ENCODE measurements around the gene MIPEP. TPM values are rescaled to one million over a fixed set of nuclear protein-coding genes. Genes with fewer than 3 reads are reported as not detected.

MIPEP gene
- total and polyA plus RNA-seq, 4 donors, result 3.6 to 9.1 (median 6.5) TPM

- H3K36me3 ChIP-seq (ENCODE audit: control insufficient read depth in 1 of 2, insufficient read depth in 2 of 2, low read length in 1 of 2), result no peaks in the 10 kb centered on the region
- no peaks in the 10 kb centered on the region for H3K27me3 ChIP-seq (ENCODE audit: control insufficient read depth in 1 of 2, insufficient read depth in 2 of 2, low read length in 1 of 2)
- H3K4me1 ChIP-seq (ENCODE audit: control insufficient read depth in 1 of 2, insufficient read depth in 2 of 2, low read length in 2 of 2), result no peaks in the 10 kb centered on the region
- intact Hi-C loops (cut with DNase I), result no loop called here
- DNase-seq, result no peak
- H3K27ac ChIP-seq (ENCODE audit: low read depth in 1 of 2, low read length in 2 of 2), result no peak overlapping the region
- no peaks in the 10 kb centered on the region for H3K9me3 ChIP-seq (ENCODE audit: control insufficient read depth, low read length)
- no peak overlapping the region for H3K4me3 ChIP-seq (ENCODE audit: low read length in 2 of 2)
- no peak for ATAC-seq (ENCODE audit: low FRiP score)
- WGBS, 2 donors, result 84 to 89% methylated on average over 5 of the region's 5 CpGs
Observed at GRCh38 chr13:23696610-23697009, 192.6 kb downstream of the MIPEP start.

- DNase-seq (peak in 1 of 2 donors; percentile 63), ATAC-seq (ENCODE audit: low FRiP score) (peak; percentile 51)
- H3K4me1 ChIP-seq (ENCODE audit: control insufficient read depth in 1 of 2, insufficient read depth in 2 of 2, low read length in 2 of 2), result no peaks in the 10 kb centered on the region
- no peaks in the 10 kb centered on the region for H3K9me3 ChIP-seq (ENCODE audit: control insufficient read depth, low read length)
- WGBS, 2 donors, result 44 to 51% methylated on average over 46 of the region's 46 CpGs
- intact Hi-C loops (cut with DNase I), result no loop called here
- no peak overlapping the region for H3K4me3 ChIP-seq (ENCODE audit: low read length in 2 of 2)
- no peak overlapping the region for H3K27ac ChIP-seq (ENCODE audit: low read depth in 1 of 2, low read length in 2 of 2)
- no peaks in the 10 kb centered on the region for H3K27me3 ChIP-seq (ENCODE audit: control insufficient read depth in 1 of 2, insufficient read depth in 2 of 2, low read length in 1 of 2)
- H3K36me3 ChIP-seq (ENCODE audit: control insufficient read depth in 1 of 2, insufficient read depth in 2 of 2, low read length in 1 of 2), result no peaks in the 10 kb centered on the region
Observed at GRCh38 chr13:23695711-23696464, 193.3 kb downstream of the MIPEP start.

DNA sequence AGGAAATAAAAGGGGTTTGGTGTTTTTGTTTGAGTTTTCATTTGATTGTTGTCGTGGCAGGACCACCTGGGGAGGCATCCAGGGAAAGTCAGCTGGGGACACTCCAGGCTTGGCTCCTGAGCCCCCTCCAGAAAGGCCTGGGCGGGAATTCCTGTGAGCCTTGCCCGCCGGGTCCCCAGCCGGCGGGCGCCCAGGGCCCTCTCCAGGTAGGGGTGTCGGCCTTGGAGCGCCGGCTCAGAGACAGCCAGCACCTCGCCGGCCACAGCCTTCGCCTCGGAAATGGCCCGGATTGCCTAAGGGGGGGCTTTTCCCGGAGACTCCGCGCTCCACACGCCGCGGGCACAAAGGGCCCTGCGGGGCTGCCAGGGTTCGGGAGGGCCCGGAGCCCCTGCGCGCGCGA, 194.0 kb downstream of the MIPEP start:
- H3K4me1 ChIP-seq (ENCODE audit: control insufficient read depth in 1 of 2, insufficient read depth in 2 of 2, low read length in 2 of 2), result no peaks in the 10 kb centered on the region
- no peaks in the 10 kb centered on the region for H3K9me3 ChIP-seq (ENCODE audit: control insufficient read depth, low read length)
- no peaks in the 10 kb centered on the region for H3K36me3 ChIP-seq (ENCODE audit: control insufficient read depth in 1 of 2, insufficient read depth in 2 of 2, low read length in 1 of 2)
- H3K4me3 ChIP-seq (ENCODE audit: low read length in 2 of 2), result no peak overlapping the region
- H3K27ac ChIP-seq (ENCODE audit: low read depth in 1 of 2, low read length in 2 of 2), result no peak overlapping the region
- no peak for DNase-seq
- intact Hi-C loops (cut with DNase I), result no loop called here
- WGBS, 2 donors, result 66 to 70% methylated on average over 26 to 28 of the region's 28 CpGs
- ATAC-seq (ENCODE audit: low FRiP score), result no peak
- no peaks in the 10 kb centered on the region for H3K27me3 ChIP-seq (ENCODE audit: control insufficient read depth in 1 of 2, insufficient read depth in 2 of 2, low read length in 1 of 2)

GRCh38 chr13:23692816-23693215, 196.4 kb downstream of the MIPEP start:
- H3K36me3 ChIP-seq (ENCODE audit: control insufficient read depth in 1 of 2, insufficient read depth in 2 of 2, low read length in 1 of 2), result no peaks in the 10 kb centered on the region
- no peak overlapping the region for H3K27ac ChIP-seq (ENCODE audit: low read depth in 1 of 2, low read length in 2 of 2)
- intact Hi-C loops (cut with DNase I), result no loop called here
- no peak overlapping the region for H3K4me3 ChIP-seq (ENCODE audit: low read length in 2 of 2)
- no peaks in the 10 kb centered on the region for H3K27me3 ChIP-seq (ENCODE audit: control insufficient read depth in 1 of 2, insufficient read depth in 2 of 2, low read length in 1 of 2)
- ATAC-seq (ENCODE audit: low FRiP score) (no peak), DNase-seq (no peak)
- no peaks in the 10 kb centered on the region for H3K9me3 ChIP-seq (ENCODE audit: control insufficient read depth, low read length)
- no peaks in the 10 kb centered on the region for H3K4me1 ChIP-seq (ENCODE audit: control insufficient read depth in 1 of 2, insufficient read depth in 2 of 2, low read length in 2 of 2)
- WGBS, 2 donors, result 86 to 87% methylated on average over 3 of the region's 3 CpGs

GRCh38 chr13:23690668-23691067, 198.5 kb downstream of the MIPEP start:
- 88 to 89% methylated on average over 3 of the region's 3 CpGs for WGBS, 2 donors
- intact Hi-C loops (cut with DNase I), result no loop called here
- DNase-seq, result no peak
- Histone ChIP-seq H3K27ac (ENCODE audit: low read depth in 1 of 2, low read length in 2 of 2) (no peak overlapping the region), H3K36me3 (ENCODE audit: control insufficient read depth in 1 of 2, insufficient read depth in 2 of 2, low read length in 1 of 2) (no peaks in the 10 kb centered on the region), H3K27me3 (ENCODE audit: control insufficient read depth in 1 of 2, insufficient read depth in 2 of 2, low read length in 1 of 2) (no peaks in the 10 kb centered on the region), H3K9me3 (ENCODE audit: control insufficient read depth, low read length) (no peaks in the 10 kb centered on the region), H3K4me3 (ENCODE audit: low read length in 2 of 2) (no peak overlapping the region), H3K4me1 (ENCODE audit: control insufficient read depth in 1 of 2, insufficient read depth in 2 of 2, low read length in 2 of 2) (no peaks in the 10 kb centered on the region)
- no peak for ATAC-seq (ENCODE audit: low FRiP score)

DNA sequence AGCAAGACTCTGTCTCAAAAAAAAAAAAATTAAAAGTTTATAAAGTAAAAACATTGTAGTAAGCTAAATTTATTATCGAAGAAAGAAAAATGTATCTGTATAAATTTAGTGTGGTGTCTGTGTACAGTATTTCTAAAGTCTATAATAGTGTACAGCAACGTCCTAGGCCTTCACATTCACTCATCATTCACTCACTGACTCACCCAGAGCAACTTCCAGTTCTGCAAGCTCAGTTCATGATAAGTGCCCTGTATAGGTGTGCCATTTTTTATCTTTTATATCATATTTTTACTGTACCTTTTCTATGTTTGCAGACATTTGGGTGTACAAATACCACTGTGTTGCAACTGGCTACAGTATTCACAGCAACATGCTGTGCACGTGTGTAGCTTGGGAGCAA, 200.9 kb downstream of the MIPEP start:
- no peak for DNase-seq
- Histone ChIP-seq H3K36me3 (ENCODE audit: control insufficient read depth in 1 of 2, insufficient read depth in 2 of 2, low read length in 1 of 2) (no peaks in the 10 kb centered on the region), H3K27me3 (ENCODE audit: control insufficient read depth in 1 of 2, insufficient read depth in 2 of 2, low read length in 1 of 2) (no peaks in the 10 kb centered on the region), H3K27ac (ENCODE audit: low read depth in 1 of 2, low read length in 2 of 2) (no peak overlapping the region), H3K4me3 (ENCODE audit: low read length in 2 of 2) (no peak overlapping the region), H3K4me1 (ENCODE audit: control insufficient read depth in 1 of 2, insufficient read depth in 2 of 2, low read length in 2 of 2) (no peaks in the 10 kb centered on the region), H3K9me3 (ENCODE audit: control insufficient read depth, low read length) (no peaks in the 10 kb centered on the region)
- ATAC-seq (ENCODE audit: low FRiP score), result no peak
- WGBS, 2 donors, result 79 to 84% methylated on average over 3 of the region's 3 CpGs
- intact Hi-C loops (cut with DNase I), result no loop called here

DNA sequence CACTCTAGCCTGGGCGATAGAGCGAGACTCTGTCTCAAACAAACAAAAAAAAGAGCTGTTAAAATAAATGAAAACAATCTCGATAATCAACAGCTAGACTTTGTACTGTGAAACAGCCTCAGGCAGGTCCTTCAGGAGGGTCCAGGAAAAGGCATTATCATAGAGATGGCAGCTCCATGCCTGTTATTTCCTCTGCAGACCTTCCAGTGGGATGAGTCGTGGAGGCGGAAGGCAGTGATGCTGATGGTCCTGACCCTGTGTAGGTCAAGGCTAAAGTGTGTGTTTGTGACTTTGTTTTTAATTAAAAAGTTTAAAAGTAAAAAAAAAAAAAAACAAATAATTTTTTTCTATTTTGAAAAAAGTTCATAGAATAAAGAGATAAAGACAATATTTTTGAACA, 201.6 kb downstream of the MIPEP start:
- ATAC-seq (ENCODE audit: low FRiP score) (no peak), DNase-seq (no peak)
- H3K27me3 ChIP-seq (ENCODE audit: control insufficient read depth in 1 of 2, insufficient read depth in 2 of 2, low read length in 1 of 2), result no peaks in the 10 kb centered on the region
- H3K36me3 ChIP-seq (ENCODE audit: control insufficient read depth in 1 of 2, insufficient read depth in 2 of 2, low read length in 1 of 2), result no peaks in the 10 kb centered on the region
- H3K27ac ChIP-seq (ENCODE audit: low read depth in 1 of 2, low read length in 2 of 2), result no peak overlapping the region
- WGBS, 2 donors, result 91 to 98% methylated on average over 5 of the region's 5 CpGs
- intact Hi-C loops (cut with DNase I), result no loop called here
- H3K9me3 ChIP-seq (ENCODE audit: control insufficient read depth, low read length), result no peaks in the 10 kb centered on the region
- H3K4me3 ChIP-seq (ENCODE audit: low read length in 2 of 2), result no peak overlapping the region
- no peaks in the 10 kb centered on the region for H3K4me1 ChIP-seq (ENCODE audit: control insufficient read depth in 1 of 2, insufficient read depth in 2 of 2, low read length in 2 of 2)

GRCh38 chr13:23686948-23687347, 202.3 kb downstream of the MIPEP start:
- Histone ChIP-seq H3K4me1 (ENCODE audit: control insufficient read depth in 1 of 2, insufficient read depth in 2 of 2, low read length in 2 of 2) (no peaks in the 10 kb centered on the region), H3K4me3 (ENCODE audit: low read length in 2 of 2) (no peak overlapping the region), H3K27ac (ENCODE audit: low read depth in 1 of 2, low read length in 2 of 2) (no peak overlapping the region), H3K36me3 (ENCODE audit: control insufficient read depth in 1 of 2, insufficient read depth in 2 of 2, low read length in 1 of 2) (no peaks in the 10 kb centered on the region), H3K27me3 (ENCODE audit: control insufficient read depth in 1 of 2, insufficient read depth in 2 of 2, low read length in 1 of 2) (no peaks in the 10 kb centered on the region), H3K9me3 (ENCODE audit: control insufficient read depth, low read length) (no peaks in the 10 kb centered on the region)
- 93 to 95% methylated on average over 3 of the region's 3 CpGs for WGBS, 2 donors
- DNase-seq (no peak), ATAC-seq (ENCODE audit: low FRiP score) (no peak)
- intact Hi-C loops (cut with DNase I), result no loop called here

GRCh38 chr13:23685416-23685815, 203.8 kb downstream of the MIPEP start:
- DNase-seq (no peak), ATAC-seq (ENCODE audit: low FRiP score) (no peak)
- no peaks in the 10 kb centered on the region for H3K9me3 ChIP-seq (ENCODE audit: control insufficient read depth, low read length)
- no peak overlapping the region for H3K27ac ChIP-seq (ENCODE audit: low read depth in 1 of 2, low read length in 2 of 2)
- WGBS, 2 donors, result 14 to 45% methylated on average over 1 of the region's 1 CpG
- intact Hi-C loops (cut with DNase I), result no loop called here
- no peaks in the 10 kb centered on the region for H3K27me3 ChIP-seq (ENCODE audit: control insufficient read depth in 1 of 2, insufficient read depth in 2 of 2, low read length in 1 of 2)
- H3K4me3 ChIP-seq (ENCODE audit: low read length in 2 of 2), result no peak overlapping the region
- no peaks in the 10 kb centered on the region for H3K36me3 ChIP-seq (ENCODE audit: control insufficient read depth in 1 of 2, insufficient read depth in 2 of 2, low read length in 1 of 2)
- no peaks in the 10 kb centered on the region for H3K4me1 ChIP-seq (ENCODE audit: control insufficient read depth in 1 of 2, insufficient read depth in 2 of 2, low read length in 2 of 2)
